IMR-90 (cell line): ENCODE results near the gene ACTR1A.

Source experiments
- BHLHE40 ChIP-seq: fragments of 150-350 bp; IDR thresholded peaks from 2 replicates; pipeline ENCODE4 v1.6.1; 2016; ENCODE audit warnings: mild to moderate bottlenecking, low read depth, low read length
- CEBPB ChIP-seq: IDR thresholded peaks from 2 replicates; pipeline ENCODE4 v1.6.1; 2012; ENCODE audit warnings: low read depth, low read length, improper control_type of control experiment
- CHD1 ChIP-seq: IDR thresholded peaks from 2 replicates; pipeline ENCODE4 v1.6.1; 2012; ENCODE audit warnings: low read depth, low read length, improper control_type of control experiment
- CTCF ChIP-seq: conservative IDR thresholded peaks from 2 replicates; pipeline ENCODE4 v1.5.1; 2012; ENCODE audit warnings: mild to moderate bottlenecking, low read depth, low read length, improper control_type of control experiment
- FOS ChIP-seq: fragments of 150-350 bp; IDR thresholded peaks from 2 replicates; pipeline ENCODE4 v1.6.1; 2016; ENCODE audit warnings: low read depth, low read length
- MAFK ChIP-seq: IDR thresholded peaks from 2 replicates; pipeline ENCODE4 v1.6.1; 2012; ENCODE audit warnings: low read depth, low read length, improper control_type of control experiment
- MXI1 ChIP-seq: IDR thresholded peaks from 2 replicates; pipeline ENCODE4 v1.6.1; 2012; ENCODE audit warnings: low read depth, mild to moderate bottlenecking, low read length, moderate library complexity, borderline replicate concordance
- POLR2A ChIP-seq: IDR thresholded peaks from 2 replicates; pipeline ENCODE4 v1.6.1; 2012; ENCODE audit warnings: mild to moderate bottlenecking, low read depth, low read length
- RAD21 ChIP-seq: IDR thresholded peaks from 2 replicates; pipeline ENCODE4 v1.6.1; 2012; ENCODE audit warnings: low read length, improper control_type of control experiment
- RCOR1 ChIP-seq: IDR thresholded peaks from 2 replicates; pipeline ENCODE4 v1.6.1; 2012; ENCODE audit warnings: mild to moderate bottlenecking, low read length, improper control_type of control experiment; ENCODE audit not compliant: insufficient replicate concordance
- RFX5 ChIP-seq: IDR thresholded peaks from 2 replicates; pipeline ENCODE4 v1.8.0; 2012; ENCODE audit warnings: low read depth, mild to moderate bottlenecking, low read length, moderate library complexity
- SMC3 ChIP-seq: fragments of 150-350 bp; IDR thresholded peaks from 2 replicates; pipeline ENCODE4 v1.6.1; 2016; ENCODE audit warnings: low read depth, mild to moderate bottlenecking, antibody characterized with exemption, low read length, moderate library complexity
- USF2 ChIP-seq: fragments of 150-350 bp; IDR thresholded peaks from 2 replicates; pipeline ENCODE4 v1.6.1; 2017; ENCODE audit warnings: mild to moderate bottlenecking, antibody characterized with exemption, low read length, low read depth

- TF ChIP-seq CTCF (no peak), POLR2A (no peak), USF2 (no peak), RAD21 (no peak), BHLHE40 (no peak), FOS (no peak), MAFK (no peak), CEBPB (no peak), SMC3 (no peak), CHD1 (no peak), MXI1 (no peak), RFX5 (no peak), RCOR1 (no peak)
Measured at GRCh38 chr10:102535481-102536147, 33.1 kb upstream of the ACTR1A start.
